Hepatocyte (in vitro differentiated cells): Measurements from ENCODE around the gene PCBP3. TPM values are rescaled to one million over a fixed set of nuclear protein-coding genes. Genes with fewer than 3 reads are reported as not detected.

Experiments
- DNase-seq: peaks from one replicate; pipeline ENCODE4 v3.0.0-alpha.2; 2016; ENCODE audit warnings: low spot score
- H2AFZ ChIP-seq: fragments of 200-600 bp; sonication (generic); 2 replicates; pipeline ENCODE4 v1.6.0; 2016; ENCODE audit warnings: antibody characterized with exemption, mild to moderate bottlenecking
- H3K27ac ChIP-seq: fragments of 200-600 bp; sonication (generic); 2 replicates; pipeline ENCODE4 v1.5.1; 2016; ENCODE audit warnings: mild to moderate bottlenecking
- H3K27me3 ChIP-seq: fragments of 200-600 bp; sonication (generic); 2 replicates; pipeline ENCODE4 v1.6.1; 2016
- H3K36me3 ChIP-seq: fragments of 200-600 bp; sonication (generic); replicated peaks from 2 replicates; pipeline ENCODE4 v1.5.1; 2016; ENCODE audit warnings: low read depth; ENCODE audit not compliant: insufficient read depth
- H3K4me1 ChIP-seq: fragments of 200-600 bp; sonication (generic); 2 replicates; pipeline ENCODE4 v1.5.1; 2016; ENCODE audit warnings: mild to moderate bottlenecking, moderate library complexity; ENCODE audit not compliant: insufficient read depth
- H3K4me2 ChIP-seq: fragments of 200-600 bp; sonication (generic); 2 replicates; pipeline ENCODE4 v1.6.0; 2016
- H3K4me3 ChIP-seq: fragments of 200-600 bp; sonication (generic); 2 replicates; pipeline ENCODE4 v1.5.1; 2016; ENCODE audit warnings: mild to moderate bottlenecking
- H3K79me2 ChIP-seq: fragments of 200-600 bp; sonication (generic); 2 replicates; pipeline ENCODE4 v1.6.0; 2017; ENCODE audit warnings: mild to moderate bottlenecking
- H3K9me2 ChIP-seq: fragments of 200-600 bp; sonication (generic); replicated peaks from 2 replicates; pipeline ENCODE4 v1.6.0; 2017; ENCODE audit warnings: mild to moderate bottlenecking; ENCODE audit not compliant: insufficient read depth
- H3K9me3 ChIP-seq: fragments of 200-600 bp; sonication (generic); 2 replicates; pipeline ENCODE4 v1.5.1; 2016; ENCODE audit warnings: low read depth, mild to moderate bottlenecking
- H4K20me1 ChIP-seq: fragments of 200-600 bp; sonication (generic); 2 replicates; pipeline ENCODE4 v1.6.0; 2016; ENCODE audit warnings: mild to moderate bottlenecking; ENCODE audit not compliant: insufficient read depth, poor library complexity, severe bottlenecking
- CTCF ChIP-seq: fragments of 200-600 bp; sonication (generic); IDR thresholded peaks from 2 replicates; pipeline ENCODE4 v1.5.1; 2016; ENCODE audit warnings: antibody characterized with exemption, mild to moderate bottlenecking; ENCODE audit not compliant: poor library complexity
- EZH2 ChIP-seq: fragments of 200-600 bp; sonication (generic); IDR thresholded peaks from 2 replicates; pipeline ENCODE4 v1.6.1; 2016; ENCODE audit warnings: antibody characterized with exemption, mild to moderate bottlenecking, borderline replicate concordance
- EZH2phosphoT487 ChIP-seq: fragments of 200-600 bp; sonication (generic); IDR thresholded peaks from one replicate; pipeline ENCODE4 v1.6.1; 2018; ENCODE audit warnings: antibody characterized with exemption, mild to moderate bottlenecking, low read depth, moderate library complexity; ENCODE audit not compliant: unreplicated experiment, severe bottlenecking
- WGBS: methylation state at CpG from one replicate; pipeline ENCODE4 v1.1.6; 2016; ENCODE audit warnings: low lambda C conversion rate; ENCODE audit errors: missing lambda C conversion rate; 5-methylcytosine and 5-hydroxymethylcytosine counted together
- polyA plus RNA-seq: library from polyadenylated mRNA; unstranded; fragments of >200 nt; fragmentation: Nextera tagmentation; extraction: Ambion mirVana; gene quantifications from 2 replicates; pipeline ENCODE4 v1.2.1, GENCODE V29; 2016
- total RNA-seq: library from RNA; depleted of rRNA; stranded (reverse); fragments of >200 nt; gene quantifications from 2 replicates; pipeline ENCODE4 v1.2.3, GENCODE V29; 2014

PCBP3 gene
- total and polyA plus RNA-seq, 2 experiments from 2014 or later = 3.1 to 8.8 TPM

- TF ChIP-seq CTCF (no peak), EZH2 (no peak), EZH2phosphoT487 (no peak)
- Histone ChIP-seq H3K4me3 (no peak overlapping the region), H3K4me1 (no peaks in the 10 kb centered on the region), H3K79me2 (no peaks in the 10 kb centered on the region), H3K27ac (no peak overlapping the region), H3K9me2 (no peaks in the 10 kb centered on the region), H4K20me1 (no peaks in the 10 kb centered on the region), H3K36me3 (no peaks in the 10 kb centered on the region), H3K27me3 (no peaks in the 10 kb centered on the region), H2AFZ (no peak overlapping the region), H3K9me3 (no peaks in the 10 kb centered on the region), H3K4me2 (no peak overlapping the region)
- no peak for DNase-seq
- 94% methylated on average over 21 of the region's 24 CpGs for WGBS
Measured at GRCh38 chr21:45945066-45945867, 301.7 kb downstream of the PCBP3 start.

- Histone ChIP-seq H2AFZ (no peak overlapping the region), H4K20me1 (no peaks in the 10 kb centered on the region), H3K79me2 (no peaks in the 10 kb centered on the region), H3K4me1 (peaks cover 5% of the 10 kb centered on the region), H3K36me3 (no peaks in the 10 kb centered on the region), H3K27me3 (no peaks in the 10 kb centered on the region), H3K4me3 (no peak overlapping the region), H3K9me3 (no peaks in the 10 kb centered on the region), H3K9me2 (no peaks in the 10 kb centered on the region), H3K27ac (no peak overlapping the region), H3K4me2 (no peak overlapping the region)
- TF ChIP-seq CTCF (no peak), EZH2 (no peak), EZH2phosphoT487 (no peak)
- WGBS = 91% methylated on average over 12 of the region's 12 CpGs
- no peak for DNase-seq
Measured at GRCh38 chr21:45945868-45946210, 302.3 kb downstream of the PCBP3 start.

- Histone ChIP-seq H3K4me3 (no peak overlapping the region), H3K27ac (no peak overlapping the region), H3K36me3 (no peaks in the 10 kb centered on the region), H3K9me3 (no peaks in the 10 kb centered on the region), H3K4me1 (peaks cover 9% of the 10 kb centered on the region), H3K9me2 (no peaks in the 10 kb centered on the region), H3K27me3 (no peaks in the 10 kb centered on the region), H2AFZ (no peak overlapping the region), H3K4me2 (no peak overlapping the region), H4K20me1 (no peaks in the 10 kb centered on the region), H3K79me2 (no peaks in the 10 kb centered on the region)
- no peak for DNase-seq
- TF ChIP-seq EZH2phosphoT487 (no peak), EZH2 (no peak), CTCF (no peak)
- 96% methylated on average over 16 of the region's 16 CpGs for WGBS
Measured at GRCh38 chr21:45947296-45947695, 303.8 kb downstream of the PCBP3 start.
